AG20443 (cell line): ENCODE results near the gene TCF15.
"Not testable (repeated sequence)": the region's sequence is repeated elsewhere in the genome, so short reads cannot be mapped to it uniquely, and the experiment has no call there.

Experiments
- DNase-seq: peaks from one replicate; pipeline ENCODE4 v3.0.0; 2012; ENCODE audit warnings: low spot score, mixed read lengths

Gene TCF15

DNA sequence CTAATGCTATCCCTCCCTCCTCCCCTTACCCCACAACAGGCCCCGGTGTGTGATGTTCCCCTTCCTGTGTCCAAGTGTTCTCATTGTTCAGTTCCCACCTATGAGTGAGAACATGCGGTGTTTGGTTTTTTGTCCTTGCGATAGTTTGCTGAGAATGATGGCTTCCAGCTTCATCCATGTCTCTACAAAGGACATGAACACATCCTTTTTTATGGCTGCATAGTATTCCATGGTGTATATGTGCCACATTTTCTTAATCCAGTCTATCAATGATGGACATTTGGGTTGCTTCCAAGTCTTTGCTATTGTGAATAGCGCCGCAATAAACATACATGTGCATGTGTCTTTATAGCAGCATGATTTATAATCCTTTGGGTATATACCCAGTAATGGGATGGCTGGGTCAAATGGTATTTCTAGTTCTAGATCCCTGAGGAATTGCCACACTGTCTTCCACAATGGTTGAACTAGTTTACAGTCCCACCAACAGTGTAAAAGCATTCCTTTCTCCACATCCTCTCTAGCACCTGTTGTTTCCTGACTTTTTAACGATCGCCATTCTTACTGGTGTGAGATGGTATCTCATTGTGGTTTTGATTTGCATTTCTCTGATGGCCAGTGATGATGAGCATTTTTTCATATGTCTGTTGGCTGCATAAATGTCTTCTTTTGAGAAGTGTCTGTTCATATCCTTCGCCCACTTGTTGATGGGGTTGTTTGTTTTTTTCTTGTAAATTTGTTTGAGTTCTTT, 31.0 kb downstream of the TCF15 start:
- not testable (repeated sequence) for DNase-seq

DNA sequence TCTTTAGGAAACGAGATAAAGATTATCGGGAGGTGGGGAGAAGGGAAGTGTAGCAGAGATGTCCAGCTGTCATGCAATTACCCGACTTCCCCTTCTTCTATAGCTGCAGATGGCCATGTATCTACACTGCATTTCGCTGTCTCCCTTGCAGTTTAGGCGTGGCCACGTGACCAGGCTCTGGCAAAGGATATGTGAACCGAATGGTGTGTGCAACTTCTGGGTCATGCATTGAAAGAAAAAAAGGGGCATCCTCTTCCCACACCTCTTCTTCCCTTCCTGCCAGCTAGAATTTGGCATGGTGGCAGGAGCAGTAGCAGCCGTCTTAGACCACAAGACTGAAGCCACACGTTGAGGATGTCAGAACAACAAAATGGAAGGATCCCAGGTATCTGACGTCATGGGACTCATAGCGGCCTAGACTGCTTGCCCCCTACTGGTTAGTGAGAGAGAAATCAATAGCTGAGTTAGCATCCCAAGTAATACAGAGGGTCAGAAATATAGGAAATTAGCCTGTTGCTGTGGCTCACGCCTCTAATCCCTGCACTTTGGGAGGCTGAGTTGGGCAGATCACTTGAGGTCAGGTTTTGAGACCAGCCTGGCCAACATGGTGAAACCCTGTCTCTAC, 32.8 kb downstream of the TCF15 start:
- DNase-seq, result no peak

DNA sequence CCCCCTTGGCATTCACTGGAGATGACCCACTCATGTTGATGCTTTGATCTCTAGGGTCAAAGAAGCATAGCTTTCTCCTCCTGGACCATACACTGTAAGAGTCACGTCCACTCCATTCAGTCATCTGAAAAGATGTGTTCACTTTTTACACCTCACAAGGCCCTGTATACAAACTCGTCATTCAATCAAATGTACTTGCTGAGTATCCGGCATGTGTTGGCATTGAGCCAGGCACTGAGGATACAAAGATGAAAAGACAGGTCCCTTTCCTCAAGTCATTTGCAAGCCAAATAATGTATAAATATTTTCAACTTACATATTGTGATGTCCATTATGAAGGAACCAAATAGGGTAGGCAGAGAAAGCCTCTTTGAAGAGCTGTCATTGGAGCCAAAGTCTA, 34.0 kb downstream of the TCF15 start:
- DNase-seq, result no peak

DNA sequence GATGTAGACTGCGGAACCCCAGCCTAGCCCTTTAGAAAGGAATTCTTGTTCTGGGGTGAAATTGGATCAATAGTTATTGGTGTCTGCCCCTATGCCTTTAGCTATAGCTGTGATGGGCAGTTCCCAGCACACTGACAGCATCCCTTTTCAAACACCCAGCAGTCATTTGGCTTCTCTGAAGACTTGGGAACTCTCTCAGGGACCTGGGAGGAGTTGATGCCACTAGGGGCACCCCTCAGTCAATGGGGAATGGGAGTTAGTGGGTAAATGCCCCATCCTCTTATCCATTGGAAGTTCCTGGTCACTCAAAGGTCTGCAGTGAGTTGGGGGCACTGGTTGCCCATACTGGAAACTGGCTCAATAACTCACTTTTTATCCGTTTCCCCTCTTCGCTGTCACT, 34.9 kb downstream of the TCF15 start:
- no peak for DNase-seq

DNA sequence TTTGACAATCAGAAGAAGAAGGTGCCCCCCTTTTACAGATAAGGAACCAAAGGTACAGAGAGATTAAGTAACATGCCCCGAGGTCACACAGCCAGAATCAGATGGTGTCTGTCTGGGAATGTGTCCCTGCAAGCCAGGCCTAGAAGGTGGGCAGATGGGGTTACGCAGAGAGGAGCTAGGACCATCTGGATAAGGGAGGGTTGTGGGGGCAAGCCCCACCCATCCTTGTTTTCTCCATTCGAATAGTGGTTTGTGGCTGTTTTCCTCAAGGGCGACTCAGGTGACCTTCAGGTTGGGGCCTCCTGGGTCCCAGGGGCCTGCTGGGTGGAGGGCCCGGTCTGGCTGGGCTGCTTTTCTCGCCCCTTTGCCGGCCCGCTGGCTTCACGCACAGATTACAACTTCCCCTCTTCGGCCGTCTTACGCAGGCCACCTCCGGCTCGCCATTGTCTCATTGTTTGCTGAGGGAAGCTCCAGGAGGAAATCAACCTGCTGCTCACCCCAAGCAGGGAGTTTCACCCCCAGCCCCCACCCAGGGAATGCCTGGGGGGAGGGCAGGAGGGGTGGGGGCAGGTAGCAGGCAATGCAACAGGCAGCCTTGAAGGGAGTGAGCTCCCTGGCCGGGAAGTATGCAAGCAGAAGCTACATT, 35.7 kb downstream of the TCF15 start:
- no peak for DNase-seq

DNA sequence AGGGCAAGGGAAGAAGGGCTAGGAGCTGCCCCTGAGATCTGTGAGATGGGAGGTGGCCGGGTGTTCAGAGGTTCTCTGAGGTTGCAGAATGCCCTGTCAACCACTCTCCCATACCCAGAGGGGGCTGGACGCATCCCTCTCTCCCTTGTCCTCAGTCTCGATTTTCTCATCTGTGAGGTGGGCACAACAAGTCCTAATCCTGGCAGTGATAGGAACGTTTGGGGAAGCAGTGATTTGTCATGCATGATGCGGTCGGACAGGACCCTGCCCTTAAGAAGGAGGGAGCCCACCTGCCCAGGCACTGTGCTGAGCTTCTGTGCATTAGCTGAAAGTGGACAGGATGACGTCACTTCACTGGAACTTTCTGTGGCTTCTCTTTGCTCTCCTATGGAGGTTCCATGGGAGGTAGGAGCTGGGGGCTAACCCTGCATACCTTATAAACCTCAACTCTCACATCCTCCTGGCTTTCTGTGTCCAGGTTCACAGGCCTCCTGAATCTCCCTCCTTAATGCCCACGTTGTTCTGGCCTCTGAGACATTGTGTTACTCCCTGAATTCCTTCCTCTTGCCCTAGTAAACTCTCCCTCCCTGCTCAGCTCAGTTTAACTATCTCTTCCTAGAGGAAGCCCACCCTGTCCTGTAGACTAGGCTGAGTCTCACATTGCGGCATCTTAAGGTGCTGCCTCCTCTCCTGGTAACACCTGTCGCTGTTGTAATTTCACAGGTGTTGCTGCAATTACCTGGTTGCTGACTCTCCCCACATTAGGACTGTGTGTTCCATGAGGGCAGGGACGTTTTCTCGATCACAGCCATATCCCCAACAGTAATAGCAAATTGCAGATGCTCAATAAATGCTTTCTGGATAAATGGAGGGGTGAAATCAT, 36.5 kb downstream of the TCF15 start:
- DNase-seq, result no peak

DNA sequence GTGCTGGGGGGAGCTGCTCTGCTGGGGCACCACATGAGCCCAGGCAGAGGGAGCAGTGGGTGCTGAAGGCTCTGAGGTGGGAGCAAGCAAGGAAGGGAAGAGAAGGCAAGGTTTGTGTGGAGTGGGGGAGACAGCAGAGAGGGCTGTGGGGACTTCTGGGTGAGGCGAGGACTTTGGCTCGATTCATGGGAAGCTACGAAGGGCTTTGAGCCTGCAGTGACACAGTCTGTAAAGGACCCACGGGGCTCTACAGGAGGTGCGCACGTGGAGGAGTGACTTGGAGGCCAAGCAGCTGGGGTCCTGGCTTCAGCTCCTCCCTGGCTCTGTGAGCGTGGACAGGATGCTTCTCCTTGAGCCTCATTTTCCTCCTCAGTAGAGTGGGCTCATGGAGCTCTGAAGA, 37.4 kb downstream of the TCF15 start:
- no peak for DNase-seq

DNA sequence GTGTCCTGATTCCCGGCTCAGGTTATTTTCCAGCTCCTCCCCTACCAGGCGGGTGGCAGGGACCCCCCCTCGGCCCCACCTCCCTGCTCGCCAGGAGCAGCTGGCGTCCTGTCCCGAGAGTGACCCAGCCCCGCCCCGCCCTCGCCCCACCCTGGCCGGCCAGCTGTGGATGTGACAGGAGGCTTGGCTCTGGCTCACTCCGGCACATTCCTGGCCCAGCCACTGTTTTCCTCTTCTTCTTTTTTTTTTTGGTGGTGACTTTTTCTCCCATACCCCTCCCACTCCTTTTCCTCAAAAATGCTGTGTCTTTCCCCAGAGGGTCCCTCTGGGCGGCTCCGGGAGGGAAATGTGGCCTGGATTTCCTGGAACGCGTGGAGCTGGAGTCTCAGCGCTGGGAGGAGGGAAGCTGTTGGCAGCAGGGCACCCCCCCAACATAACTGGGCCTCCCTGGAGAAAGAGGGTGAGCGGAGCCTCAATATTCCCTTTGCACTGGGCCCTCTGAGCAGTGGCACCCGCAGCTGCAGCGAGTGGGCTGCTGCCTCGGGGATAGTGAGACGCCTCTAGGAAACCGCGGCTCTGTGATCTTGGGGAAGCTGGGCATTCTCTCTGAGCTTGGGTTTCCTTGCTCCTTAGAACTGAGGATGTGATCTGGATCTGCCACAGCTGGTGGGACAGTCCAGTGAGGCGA, 38.2 kb downstream of the TCF15 start:
- peak; percentile 67 for DNase-seq

DNA sequence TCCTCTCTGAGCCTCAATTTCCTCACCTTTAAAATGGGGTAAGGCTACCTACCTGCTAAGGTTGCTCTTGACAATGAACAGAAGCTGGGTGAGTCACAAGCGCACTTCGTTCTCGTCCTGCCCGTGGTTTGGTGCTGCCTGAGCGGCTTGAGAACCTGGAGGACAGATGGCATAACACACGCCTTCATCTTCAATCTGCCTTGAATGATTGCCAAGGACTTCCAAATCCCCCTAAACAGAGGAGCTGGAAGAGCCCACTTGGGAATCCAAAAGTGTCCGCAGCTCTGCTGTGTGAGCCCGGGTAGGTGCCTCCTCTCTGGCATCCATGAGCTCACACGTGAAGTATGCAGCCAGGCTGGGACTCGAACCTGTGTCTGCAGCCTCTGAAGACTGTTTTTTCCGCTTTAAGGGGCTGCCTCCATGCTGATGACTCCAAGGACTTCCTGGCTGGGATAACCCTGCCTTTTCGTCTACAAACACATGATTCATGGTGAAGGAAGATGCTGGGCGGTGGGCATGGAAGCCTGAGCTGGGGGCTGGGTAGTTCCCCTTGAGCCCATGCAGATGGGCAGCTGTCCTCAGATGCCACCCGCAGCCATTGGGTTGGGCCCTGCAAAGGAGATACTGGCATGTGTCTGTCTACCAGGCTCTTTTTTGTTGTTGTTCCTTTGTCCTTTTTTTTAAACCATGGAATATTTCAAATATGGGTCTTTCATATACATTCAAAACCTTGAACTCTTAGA, 41.3 kb downstream of the TCF15 start:
- DNase-seq, result no peak

DNA sequence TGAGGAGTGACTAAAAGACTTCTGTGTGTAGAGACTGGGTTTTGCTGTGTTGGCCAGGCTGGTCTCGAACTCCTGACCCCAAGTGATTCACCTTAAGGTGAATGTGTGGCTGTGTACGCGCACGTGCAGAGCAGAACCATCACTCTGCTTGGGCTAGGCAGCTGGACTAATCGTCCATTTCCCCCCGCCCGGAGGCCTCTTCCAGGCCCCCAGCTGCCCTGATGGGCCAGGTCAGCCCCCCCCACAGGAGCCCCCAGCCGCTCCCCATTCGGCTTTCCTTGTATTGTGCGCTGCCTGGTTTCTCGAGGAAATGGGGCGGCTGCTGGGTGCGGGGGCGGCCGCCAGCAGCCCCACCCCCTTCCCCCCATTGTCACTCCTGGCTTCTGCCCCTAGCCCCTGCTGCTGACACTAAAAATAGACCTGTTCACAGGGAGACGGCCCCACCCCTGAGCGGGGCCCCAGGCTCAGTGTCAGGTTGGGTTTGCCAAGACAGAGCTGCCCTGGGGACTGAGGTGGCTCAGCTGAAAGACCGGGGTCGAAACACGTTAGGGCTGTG, 41.9 kb downstream of the TCF15 start:
- DNase-seq, result no peak

DNA sequence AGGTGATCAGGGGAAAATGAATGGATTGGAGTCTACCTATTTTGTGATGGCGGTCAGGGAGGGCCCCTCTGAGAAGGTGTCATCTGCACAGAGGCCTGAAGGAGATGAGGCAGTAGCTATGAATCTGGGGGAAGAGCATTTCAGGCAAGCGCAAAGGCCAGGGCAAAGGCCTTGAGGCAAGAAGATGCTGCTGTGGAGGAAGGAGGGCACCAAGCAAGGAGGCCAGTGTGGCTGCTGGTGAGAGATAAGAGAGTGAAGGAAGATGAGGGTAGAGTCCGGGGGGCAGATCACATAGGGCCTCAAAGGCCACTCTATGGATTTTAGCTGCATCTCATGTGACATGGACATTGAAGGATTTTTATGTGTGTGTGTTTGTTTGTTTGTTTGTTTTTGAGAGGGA, 45.9 kb downstream of the TCF15 start:
- DNase-seq, result no peak

DNA sequence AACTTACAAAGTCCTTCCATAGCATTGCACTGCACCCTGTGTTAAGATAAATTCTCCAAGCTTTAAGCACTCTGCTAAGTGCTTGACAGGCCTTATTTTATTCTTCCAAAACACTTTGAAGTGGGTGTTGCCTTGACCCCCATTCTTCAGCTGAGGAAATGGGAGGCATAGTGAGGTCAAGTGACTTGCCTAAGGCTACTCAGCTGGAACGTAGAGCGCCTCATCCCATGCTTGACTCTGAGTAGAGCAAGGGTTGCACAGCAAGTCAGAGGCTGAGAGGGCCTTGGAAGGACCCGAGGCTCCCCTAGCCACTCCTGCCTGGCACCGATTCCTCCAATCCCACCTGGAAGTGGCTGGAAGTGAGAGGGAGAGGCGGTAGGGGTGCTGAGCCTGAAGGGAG, 46.9 kb downstream of the TCF15 start:
- DNase-seq, result no peak

DNA sequence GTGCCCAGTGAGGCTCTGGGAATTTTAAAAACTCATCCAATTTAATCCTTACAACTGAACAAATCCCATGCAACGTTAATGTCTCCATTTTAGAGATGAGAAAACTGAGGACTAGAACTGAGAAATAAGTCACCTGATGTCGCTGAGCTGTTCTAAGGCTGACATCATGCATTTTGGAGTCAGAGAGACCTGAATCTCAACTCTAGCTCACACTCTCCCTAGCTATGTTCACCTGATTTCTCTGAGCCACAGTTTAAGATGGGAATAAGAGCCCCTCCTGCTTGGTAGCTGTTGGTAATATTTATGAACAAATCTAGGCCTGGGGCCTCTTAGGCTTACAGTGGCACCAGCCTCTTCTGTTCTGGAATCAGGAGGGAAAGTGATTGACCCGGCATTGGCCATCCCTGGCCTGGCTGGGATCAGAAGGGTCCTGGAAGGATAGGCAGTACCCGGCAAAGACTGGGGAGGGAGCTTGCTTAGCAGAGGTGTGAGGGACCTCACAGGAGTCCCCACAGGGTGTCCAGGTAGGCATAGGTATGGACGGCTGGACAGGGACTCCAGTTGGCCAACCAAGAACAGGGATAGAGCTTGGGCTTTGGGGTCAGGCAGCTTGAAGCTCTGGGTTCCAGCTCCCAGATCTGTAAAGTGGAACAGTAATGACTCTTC, 47.7 kb downstream of the TCF15 start:
- no peak for DNase-seq

DNA sequence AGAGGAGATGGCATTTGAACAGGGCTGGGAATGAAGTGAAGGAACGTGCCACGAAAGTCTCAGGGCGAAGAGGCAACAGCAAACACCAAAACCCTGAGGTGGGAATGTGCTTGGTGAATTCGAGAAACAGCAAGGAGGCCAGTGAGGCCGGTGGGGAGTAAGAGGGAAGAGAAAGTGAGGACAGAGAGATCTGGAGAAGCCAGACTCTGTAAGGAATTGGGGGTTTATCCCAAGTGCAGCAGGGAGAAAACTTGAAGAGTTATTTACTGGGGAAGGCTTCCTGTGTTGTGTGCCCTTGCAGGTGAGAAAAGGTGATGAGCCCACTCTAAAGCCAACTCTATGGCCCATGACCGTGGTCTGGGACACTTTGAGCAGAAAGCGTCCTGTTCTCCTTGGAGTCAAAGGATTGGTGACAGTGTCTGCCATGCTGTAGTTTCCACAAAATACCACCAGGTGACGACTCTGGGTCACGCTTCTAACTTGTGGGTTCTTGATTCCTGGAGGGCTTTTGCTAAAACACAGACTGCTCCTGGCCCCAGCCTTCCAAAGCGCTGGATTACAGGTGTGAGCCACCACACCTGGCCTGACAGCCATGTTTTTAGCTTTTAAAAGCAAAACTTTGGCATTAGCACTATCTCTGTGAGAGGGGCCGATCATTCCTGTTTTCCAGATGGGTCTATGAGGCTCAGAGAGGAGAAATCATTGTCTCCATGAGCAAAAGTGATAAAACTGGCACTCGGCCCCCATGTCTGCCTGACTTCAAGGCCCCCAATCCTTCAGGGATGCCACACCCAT, 48.5 kb downstream of the TCF15 start:
- DNase-seq, result peak; percentile 81

DNA sequence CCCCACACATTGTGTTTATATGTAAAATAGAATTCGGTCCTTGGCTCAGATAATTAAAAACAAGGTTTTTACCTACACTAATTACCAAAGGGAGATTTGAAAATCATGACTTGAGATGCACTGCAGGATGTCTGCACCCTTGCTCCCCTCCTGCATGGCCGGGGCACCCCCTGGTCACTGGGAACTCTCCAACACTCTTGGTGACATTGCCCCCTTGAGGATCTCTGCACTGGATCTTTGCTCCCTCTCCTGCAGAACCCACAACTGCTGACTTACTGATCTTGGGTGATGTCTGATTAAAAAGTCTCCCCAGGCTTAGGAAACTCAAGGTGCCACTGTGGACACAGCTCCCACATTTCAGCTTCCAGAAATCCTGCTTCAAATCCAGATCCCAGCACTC, 49.4 kb downstream of the TCF15 start:
- DNase-seq, result no peak

DNA sequence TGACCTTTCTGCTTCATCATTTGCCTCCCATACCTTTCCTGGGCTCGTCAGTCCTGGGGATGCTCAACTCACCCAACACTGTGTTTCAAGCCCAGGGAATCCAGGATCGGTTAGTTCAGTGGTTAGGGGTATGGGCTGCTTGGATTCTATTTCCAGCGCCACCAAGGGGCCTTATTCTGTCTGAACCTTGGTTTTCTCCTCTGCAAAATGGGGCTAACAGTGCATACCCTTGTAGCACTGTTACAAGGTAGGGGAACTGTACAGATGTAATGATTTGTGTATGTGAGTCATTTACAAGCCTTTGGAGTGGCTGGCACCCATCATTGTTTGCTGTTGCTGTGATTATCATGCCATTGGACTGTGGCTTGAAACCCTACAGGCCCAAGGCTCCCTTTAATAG, 52.0 kb downstream of the TCF15 start:
- no peak for DNase-seq

DNA sequence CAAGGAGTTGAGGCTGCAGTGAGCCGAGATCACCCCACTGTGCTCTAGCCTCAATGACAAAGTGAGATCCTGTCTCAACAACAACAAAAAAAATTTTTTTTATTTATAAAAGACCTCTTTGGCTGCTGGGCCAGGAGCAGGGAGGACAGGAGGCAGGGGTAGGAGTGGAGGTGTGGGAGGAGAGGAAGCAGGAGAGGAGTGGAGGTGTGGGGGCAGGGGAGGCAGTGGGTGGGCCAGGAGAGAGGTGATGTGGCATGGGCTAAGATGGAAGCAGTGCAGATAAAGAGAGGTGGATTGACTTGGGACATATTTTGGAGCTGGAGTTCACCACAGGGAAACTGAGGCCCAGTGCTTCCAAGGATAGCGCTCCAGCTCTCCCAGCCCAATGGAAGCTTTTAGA, 53.1 kb downstream of the TCF15 start:
- DNase-seq, result no peak

DNA sequence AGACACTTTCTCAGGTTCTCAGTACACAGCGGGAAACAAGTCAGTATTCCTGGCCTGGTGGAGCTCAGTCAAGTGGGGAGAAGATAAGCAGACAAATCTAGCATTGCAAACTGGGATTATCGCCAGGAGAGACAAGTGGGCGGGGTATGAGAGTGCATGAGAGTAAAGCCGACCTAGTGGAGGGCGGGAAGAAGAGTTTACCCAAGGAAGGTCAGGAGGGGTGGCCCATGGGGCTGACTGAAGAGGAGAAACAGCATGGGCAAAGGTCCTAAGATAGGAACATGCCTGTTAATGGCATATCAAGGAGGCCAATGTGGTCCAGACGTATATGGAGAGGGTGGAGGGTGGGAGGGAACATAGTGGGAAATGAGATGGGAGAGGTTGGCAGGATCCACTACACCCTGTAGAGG, 54.1 kb downstream of the TCF15 start:
- DNase-seq, result no peak
